ENCODE data around the gene TTN. TPM values are rescaled to one million over a fixed set of nuclear protein-coding genes. Genes with fewer than 3 reads are reported as not detected.

The TTN gene
- total and polyA plus RNA-seq, 2 of the 8 experiments (the other 6 are each of a cell fraction or from before 2014, with no cell fraction given), result 0.30 to 9.7 TPM

GRCh38 chr2:178805457-178805856 is 1.8 kb downstream of the TTN start:
- TF ChIP-seq RAD21 (IDR thresholded peaks at IDR 0.05 in 1 of 2, conservative IDR thresholded peaks at IDR 0.05 in 1 of 2; ENCODE audit: low read depth in 2 of 2, low read length in 2 of 2) (no peak), NANOG (IDR thresholded peaks at IDR 0.05; ENCODE audit: insufficient read depth, low read depth, low read length, poor library complexity, severe bottlenecking) (no peak), RBBP5 (IDR thresholded peaks at IDR 0.05; ENCODE audit: borderline replicate concordance, low read depth, low read length) (no peak)
- Histone ChIP-seq H3K14ac (ENCODE audit: insufficient read length) (no peak overlapping the region), H2BK15ac (ENCODE audit: low read length) (no peak overlapping the region), H3K4me3 (ENCODE audit: extremely low read depth in 1 of 4, insufficient read depth in 2 of 4, low read depth in 3 of 4, low read length in 4 of 4) (no peak overlapping the region), H2BK12ac (ENCODE audit: low read depth, low read length) (no peak overlapping the region), H4K8ac (ENCODE audit: extremely low read depth, insufficient read depth, low read length) (no peak overlapping the region), H3K18ac (ENCODE audit: extremely low read depth, low read length) (no peak overlapping the region), H3K27ac (ENCODE audit: low read depth, low read length) (no peak overlapping the region), H3K36me3 (ENCODE audit: control insufficient read depth in 2 of 4, insufficient read depth in 4 of 4, low read length in 3 of 4) (no peaks in the 10 kb centered on the region), H3K9ac (replicated peaks in 1 of 4; ENCODE audit: extremely low read depth in 1 of 4, low read depth in 3 of 4, low read length in 3 of 4) (no peak overlapping the region), H3K4me2 (ENCODE audit: insufficient read depth in 1 of 2, low read depth in 2 of 2, low read length in 2 of 2) (no peak overlapping the region), H3K23ac (ENCODE audit: insufficient read length) (no peak overlapping the region), H3K27me3 (replicated peaks in 1 of 4; ENCODE audit: control insufficient read depth in 3 of 4, extremely low read depth in 1 of 4, insufficient read depth in 3 of 4, low read length in 3 of 4) (no peaks in the 10 kb centered on the region), H2AK5ac (ENCODE audit: low read depth, low read length) (no peak overlapping the region), H3K23me2 (ENCODE audit: low read depth, low read length) (no peaks in the 10 kb centered on the region), H3K56ac (replicated peaks; ENCODE audit: insufficient read length, low read depth, low read length) (no peak overlapping the region), H2AFZ (ENCODE audit: low read length) (no peak overlapping the region), H4K91ac (replicated peaks; ENCODE audit: insufficient read length, low read length) (no peak overlapping the region), H3K4ac (replicated peaks; ENCODE audit: insufficient read length, low read depth, low read length) (no peak overlapping the region), H3K4me1 (replicated peaks in 1 of 4; ENCODE audit: control insufficient read depth in 3 of 4, insufficient read depth in 4 of 4, low read length in 3 of 4) (no peaks in the 10 kb centered on the region), H3K79me2 (ENCODE audit: control insufficient read depth in 1 of 2, insufficient read depth in 2 of 2, low read length in 2 of 2) (no peaks in the 10 kb centered on the region), H3K9me3 (ENCODE audit: insufficient read depth in 2 of 2, low read depth in 1 of 2, low read length in 1 of 2) (no peaks in the 10 kb centered on the region), H2BK5ac (ENCODE audit: low read depth, low read length) (no peak overlapping the region), H4K20me1 (replicated peaks in 1 of 2; ENCODE audit: control insufficient read depth in 1 of 2, insufficient read depth in 2 of 2, low read length in 2 of 2) (no peaks in the 10 kb centered on the region), H4K5ac (ENCODE audit: insufficient read length, low read depth, low read length) (no peak overlapping the region), H2BK20ac (ENCODE audit: low read length) (no peak overlapping the region), H2BK120ac (replicated peaks; ENCODE audit: low read depth, low read length) (no peak overlapping the region), H3K79me1 (ENCODE audit: low read depth, low read length) (no peaks in the 10 kb centered on the region)
- no peak for DNase-seq (ENCODE audit: low read depth in 1 of 2, low spot score in 2 of 2)
- WGBS, 2 experiments (ENCODE audit: extremely low coverage in 1 of 2, insufficient coverage in 1 of 2, insufficient read length in 1 of 2, insufficient replicate concordance in 2 of 2, low coverage in 1 of 2, low lambda C conversion rate in 2 of 2, missing lambda C conversion rate in 1 of 2), result 97% methylated on average over 2 of the region's 2 CpGs; no CpG with 5 or more reads in 1 of the 2 experiments
- FAIRE-seq, result no peak
- POLR2A ChIA-PET (ENCODE audit: partially characterized antibody), result interaction anchor here (0.6 kb wide), 1 partner anchor 575 kb away, joined by 3 read pairs; no protein-coding TSS in a partner anchor
- CTCF ChIA-PET (ENCODE audit: partially characterized antibody), result interaction anchor here (0.7 to 3.8 kb wide), 14 partner anchors 8 to 215 kb away, joined by 3 to 20 read pairs (median 6); no protein-coding TSS in a partner anchor

All from H1 (cell line).